ENCODE results near the gene PNCK.
A peak's percentile ranks its signal among the peaks of the same experiment; 100 is the strongest.
"Not testable (repeated sequence)": the region's sequence is repeated elsewhere in the genome, so short reads cannot be mapped to it uniquely, and the experiment has no call there.

The PNCK gene

DNA sequence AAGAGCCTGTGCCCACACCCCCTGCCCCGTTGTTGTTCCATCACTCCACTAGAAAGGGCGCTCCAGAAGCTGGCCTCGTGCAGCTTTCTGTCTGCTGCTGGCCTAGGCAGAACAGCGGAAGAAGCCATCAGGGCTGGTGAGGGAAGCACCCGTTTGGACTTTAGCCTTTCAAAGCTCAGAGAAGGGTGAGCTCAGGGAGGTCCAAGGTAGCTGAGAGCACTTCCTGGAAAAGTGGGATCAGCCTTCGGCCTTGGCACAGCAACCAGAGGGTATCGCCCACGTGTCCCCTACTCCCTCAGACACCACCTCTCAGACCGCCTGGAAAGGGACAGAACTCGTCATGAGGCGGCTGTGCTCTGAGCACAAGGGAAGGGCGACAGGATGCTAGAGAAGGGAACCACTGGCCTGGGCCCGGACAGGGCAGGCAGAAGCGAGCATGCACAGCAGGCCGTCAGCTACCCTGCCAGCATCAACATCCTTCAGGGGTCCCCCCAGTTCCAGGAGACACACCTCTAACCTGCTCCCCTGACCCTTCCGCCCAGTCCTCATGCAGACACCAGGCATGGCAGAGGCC lies 25.7 kb upstream of the PNCK start:
- not testable (repeated sequence) for DNase-seq (ENCODE audit: low read depth in 2 of 2)

DNA sequence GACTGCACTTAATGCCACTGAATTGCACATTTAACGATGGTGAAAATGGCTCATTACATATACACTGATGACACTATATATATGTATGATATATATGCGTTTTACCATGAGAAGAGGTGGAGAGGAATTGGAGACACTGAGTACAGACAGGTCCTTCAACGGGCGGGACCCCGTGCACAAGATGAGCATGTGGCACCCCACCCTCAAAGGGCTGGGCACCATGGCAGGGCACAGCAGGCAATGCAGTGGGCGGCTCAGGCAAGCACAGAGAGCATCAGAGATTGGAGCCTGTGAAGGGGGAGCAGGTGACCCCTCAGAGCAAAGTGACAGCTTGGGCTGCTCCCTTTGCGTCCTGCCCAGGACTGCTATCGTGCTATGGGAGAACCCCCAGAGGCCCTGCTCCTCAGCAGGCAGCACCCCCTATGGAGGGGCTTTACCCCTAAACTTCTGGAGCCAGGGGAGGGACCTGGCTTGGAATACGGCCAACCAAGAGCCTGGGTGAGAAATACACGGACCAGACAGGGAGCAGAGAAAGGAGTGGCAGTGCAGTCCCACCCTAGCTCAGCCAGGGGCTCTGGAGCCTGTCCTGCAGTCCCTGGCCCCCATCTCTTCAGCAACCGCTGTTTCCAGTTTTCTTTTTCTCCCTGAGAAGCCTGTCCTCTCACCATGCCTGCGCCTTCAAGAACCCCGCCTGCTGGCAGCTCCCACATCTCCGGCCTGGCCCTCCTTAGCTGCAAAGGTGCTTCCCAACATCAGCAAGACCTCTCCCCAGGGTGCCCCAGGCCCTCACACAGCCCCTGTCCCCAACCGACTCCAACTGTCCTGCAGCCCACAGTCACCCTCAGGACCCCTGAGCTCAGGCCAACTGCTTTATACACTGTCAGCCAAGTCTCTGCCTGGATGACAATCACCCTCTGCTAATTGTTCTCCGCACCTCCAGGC lies 24.6 kb upstream of the PNCK start:
- DNase-seq (ENCODE audit: low read depth in 2 of 2): no peak

DNA sequence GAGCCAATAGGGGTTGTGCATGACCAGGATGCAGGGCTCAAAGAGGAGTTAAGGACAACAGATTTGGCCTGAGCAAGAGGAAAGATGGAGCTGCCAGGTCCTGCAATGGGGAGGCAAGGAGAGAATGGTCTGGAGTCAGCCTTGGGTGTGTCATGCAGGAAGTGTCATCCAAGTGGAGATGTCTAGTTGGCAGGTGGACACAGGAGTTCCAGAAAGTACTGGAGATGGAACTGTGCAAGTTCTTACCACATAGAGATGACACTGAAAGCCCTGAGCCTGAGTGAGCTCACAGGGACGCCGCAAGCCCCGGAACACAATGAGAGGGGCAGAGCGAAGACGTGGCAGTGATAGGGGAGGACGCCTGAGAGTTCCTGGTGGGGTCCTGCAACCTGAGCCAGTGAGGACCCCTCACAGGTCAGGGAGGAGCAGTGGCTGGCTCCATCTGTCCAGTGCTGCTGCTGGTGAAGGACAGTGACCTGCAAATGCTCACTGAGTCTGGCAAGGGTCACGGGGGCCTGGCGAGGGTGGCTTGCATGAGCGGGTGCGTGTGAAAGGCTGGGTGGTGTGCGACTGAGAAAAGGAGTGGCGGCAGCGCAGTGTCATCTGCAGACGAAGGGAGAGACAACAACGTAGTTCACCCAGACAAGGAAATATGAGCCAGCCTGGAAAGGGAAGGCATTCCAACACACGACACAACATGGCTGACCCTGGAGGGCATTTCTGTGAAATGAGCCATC lies 23.5 kb upstream of the PNCK start:
- not testable (repeated sequence) for DNase-seq (ENCODE audit: low read depth in 2 of 2)

DNA sequence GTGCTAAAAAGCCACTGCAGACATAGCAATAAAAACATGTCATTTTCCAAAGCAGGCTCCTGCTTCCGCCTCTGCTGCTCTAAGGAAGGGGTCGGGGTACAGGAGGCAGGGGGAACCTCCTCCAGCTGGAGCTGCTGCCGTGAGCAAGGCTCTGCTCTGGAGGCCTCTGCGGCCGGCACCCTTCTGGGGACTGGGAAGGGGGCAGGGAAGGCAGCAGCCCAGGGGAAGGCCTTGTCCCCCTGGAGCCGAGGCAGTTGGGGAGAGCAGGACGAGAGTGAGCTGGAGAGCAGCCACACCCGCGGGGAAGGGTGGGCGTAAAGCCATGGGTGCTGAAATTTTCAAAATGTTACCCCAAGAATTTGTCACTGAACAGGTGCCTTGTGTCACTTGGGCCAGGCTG lies 22.9 kb upstream of the PNCK start:
- DNase-seq (ENCODE audit: low read depth in 2 of 2): not testable (repeated sequence)

DNA sequence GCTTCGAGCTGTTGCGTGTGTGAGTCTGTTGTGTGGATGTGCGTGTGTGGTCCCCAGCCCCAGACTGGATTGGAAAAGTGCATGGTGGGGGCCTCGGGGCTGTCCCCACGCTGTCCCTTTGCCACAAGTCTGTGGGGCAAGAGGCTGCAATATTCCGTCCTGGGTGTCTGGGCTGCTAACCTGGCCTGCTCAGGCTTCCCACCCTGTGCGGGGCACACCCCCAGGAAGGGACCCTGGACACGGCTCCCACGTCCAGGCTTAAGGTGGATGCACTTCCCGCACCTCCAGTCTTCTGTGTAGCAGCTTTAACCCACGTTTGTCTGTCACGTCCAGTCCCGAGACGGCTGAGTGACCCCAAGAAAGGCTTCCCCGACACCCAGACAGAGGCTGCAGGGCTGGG lies 22.5 kb upstream of the PNCK start:
- DNase-seq (ENCODE audit: low read depth in 2 of 2): no peak

DNA sequence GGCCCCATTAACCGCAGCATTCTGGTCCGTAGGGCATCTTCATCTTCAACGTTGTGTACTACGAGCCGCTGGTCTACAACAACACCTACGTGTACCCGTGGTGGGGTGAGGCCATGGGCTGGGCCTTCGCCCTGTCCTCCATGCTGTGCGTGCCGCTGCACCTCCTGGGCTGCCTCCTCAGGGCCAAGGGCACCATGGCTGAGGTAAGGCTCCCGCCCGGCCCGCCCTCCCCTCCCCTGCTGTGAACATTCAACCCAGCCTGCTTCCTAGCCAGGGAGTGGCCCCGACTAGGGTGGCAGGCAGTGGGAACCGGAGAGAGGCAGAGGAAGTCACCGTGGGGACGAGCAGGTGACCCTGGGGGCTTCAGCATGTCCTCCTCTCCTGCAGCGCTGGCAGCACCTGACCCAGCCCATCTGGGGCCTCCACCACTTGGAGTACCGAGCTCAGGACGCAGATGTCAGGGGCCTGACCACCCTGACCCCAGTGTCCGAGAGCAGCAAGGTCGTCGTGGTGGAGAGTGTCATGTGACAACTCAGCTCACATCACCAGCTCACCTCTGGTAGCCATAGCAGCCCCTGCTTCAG lies 21.2 kb upstream of the PNCK start:
- no peak for DNase-seq (ENCODE audit: low read depth in 2 of 2)

DNA sequence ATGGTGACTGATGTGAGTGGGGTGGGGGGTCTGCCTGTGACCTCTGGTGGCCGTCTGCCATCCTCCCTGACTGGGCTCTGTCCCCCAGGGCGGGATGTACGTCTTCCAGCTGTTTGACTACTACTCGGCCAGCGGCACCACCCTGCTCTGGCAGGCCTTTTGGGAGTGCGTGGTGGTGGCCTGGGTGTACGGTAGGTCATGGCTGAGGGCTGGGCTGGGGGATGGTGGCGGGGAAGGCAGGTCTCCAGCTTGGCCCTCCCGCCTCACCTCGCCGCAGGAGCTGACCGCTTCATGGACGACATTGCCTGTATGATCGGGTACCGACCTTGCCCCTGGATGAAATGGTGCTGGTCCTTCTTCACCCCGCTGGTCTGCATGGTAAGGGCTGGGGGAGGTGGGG lies 20.6 kb upstream of the PNCK start:
- not testable (repeated sequence) for DNase-seq (ENCODE audit: low read depth in 2 of 2)

DNA sequence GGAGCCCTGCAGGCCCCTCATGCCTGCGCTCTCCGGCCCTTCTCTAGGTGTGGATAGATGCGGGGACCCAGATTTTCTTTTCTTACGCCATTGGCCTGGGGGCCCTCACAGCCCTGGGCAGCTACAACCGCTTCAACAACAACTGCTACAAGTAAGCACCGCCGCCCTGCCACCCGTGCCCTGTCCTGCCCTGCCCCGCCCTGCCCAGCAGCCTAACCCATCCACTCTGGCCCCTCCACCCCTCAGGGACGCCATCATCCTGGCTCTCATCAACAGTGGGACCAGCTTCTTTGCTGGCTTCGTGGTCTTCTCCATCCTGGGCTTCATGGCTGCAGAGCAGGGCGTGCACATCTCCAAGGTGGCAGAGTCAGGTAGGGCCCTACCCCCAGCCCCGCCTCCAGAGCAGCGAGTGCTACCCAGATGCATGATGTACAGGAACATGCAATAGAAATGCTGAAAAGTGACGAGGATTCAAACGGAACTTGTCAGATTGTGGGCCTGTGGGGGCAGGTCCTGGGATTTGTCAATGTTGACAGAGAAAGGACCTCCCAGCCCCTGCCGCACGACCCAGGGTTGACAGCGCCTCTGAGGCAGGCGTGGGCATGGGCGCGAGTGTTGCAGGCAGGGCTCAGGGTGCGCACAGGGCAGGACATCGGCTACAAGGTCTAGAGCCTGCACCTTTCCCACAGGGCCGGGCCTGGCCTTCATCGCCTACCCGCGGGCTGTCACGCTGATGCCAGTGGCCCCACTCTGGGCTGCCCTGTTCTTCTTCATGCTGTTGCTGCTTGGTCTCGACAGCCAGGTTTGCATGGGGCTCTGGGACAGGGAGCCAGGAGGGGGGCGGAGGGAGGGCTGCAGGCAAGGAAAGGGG lies 19.8 kb upstream of the PNCK start:
- DNase-seq (ENCODE audit: low read depth in 2 of 2): no peak

DNA sequence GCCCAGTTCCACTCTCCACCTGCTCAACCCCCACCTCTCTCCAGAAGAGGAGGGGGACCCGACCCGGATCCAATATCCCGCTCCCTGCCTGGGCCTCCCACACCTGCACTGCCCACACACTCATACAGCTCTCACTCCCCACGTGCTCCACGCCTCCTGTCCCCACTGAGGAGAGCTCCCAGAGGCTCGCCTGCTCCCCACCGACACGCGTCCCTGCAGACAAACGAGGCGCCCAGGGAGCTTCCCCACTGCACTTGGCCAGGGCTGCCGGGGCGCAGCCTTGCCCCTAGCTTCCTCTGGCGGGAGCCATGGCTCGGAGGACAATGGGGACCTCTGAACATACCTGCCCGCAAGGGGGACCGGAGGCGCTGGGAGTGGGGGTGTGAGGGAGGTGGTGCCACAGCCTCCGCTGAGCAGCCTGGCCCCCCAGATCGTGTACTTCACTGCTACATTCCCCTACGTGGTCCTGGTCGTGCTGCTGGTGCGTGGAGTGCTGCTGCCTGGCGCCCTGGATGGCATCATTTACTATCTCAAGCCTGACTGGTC lies 19.1 kb upstream of the PNCK start:
- no peak for DNase-seq (ENCODE audit: low read depth in 2 of 2)

DNA sequence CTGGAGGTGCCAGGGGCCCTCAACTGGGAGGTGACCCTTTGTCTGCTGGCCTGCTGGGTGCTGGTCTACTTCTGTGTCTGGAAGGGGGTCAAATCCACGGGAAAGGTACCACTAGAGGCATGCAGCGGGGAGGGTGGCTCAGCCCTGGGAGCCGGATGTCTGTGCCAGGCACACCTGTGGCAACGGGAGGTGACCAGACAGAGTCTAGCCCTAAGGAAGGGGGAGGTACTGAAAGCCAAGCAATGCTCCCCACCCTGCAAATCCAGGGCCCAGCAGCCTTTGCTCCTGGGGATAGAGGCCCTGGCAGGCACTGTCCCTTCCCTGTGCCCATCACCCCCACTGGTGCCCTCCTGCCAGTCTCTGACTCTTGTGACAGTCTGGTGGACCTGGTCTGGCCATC lies 18.4 kb upstream of the PNCK start:
- no peak for DNase-seq (ENCODE audit: low read depth in 2 of 2)

DNA sequence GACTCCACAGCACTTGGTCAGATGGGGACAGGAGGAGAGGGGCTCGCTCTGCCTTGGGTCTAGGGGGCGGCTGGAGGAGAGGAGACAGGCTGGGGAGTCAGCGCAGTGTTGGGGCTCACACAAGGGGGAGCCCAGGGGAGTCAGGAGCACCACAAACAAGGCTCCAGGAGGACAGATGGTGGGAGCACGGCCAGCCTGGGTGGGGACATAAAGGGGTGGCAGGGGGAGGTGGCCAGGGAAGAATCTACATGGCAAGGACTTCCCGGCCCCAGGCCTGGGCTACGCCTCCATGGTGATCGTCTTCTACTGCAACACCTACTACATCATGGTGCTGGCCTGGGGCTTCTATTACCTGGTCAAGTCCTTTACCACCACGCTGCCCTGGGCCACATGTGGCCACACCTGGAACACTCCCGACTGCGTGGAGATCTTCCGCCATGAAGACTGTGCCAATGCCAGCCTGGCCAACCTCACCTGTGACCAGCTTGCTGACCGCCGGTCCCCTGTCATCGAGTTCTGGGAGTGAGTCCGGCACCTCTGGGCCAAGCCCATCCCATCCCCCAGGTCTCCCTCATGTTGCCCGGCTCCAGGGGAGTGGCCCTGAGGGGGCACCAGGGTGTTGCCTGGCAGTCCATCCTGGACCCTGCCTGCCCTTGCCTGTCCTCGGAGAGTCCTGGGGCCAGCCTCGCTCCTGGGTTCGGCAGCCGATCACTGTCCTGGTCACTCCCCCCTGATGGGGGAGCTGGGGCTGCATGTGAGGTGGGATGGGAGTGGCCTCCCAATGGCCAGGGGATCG lies 17.6 kb upstream of the PNCK start:
- DNase-seq (ENCODE audit: low read depth in 2 of 2): not testable (repeated sequence)

DNA sequence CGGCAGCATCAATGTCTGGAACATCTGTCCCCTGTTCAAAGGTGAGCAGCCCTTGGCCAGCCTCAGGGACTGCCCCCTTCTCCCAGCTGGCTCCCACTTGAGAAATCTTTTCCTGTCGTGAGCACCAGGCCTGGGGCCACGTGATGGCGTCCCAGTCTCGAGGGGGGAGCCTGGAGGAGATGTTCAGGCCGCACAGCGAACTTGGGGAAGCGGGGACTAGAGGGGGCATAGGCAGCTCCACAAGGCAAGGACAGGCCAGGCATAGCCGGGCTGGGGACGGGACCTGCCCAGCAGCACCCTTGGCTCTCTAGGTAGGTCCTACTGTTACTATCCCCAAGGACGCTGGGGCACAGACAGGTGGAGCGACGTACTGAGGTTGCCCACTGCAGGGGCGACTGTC lies 16.9 kb upstream of the PNCK start:
- DNase-seq (ENCODE audit: low read depth in 2 of 2): no peak

DNA sequence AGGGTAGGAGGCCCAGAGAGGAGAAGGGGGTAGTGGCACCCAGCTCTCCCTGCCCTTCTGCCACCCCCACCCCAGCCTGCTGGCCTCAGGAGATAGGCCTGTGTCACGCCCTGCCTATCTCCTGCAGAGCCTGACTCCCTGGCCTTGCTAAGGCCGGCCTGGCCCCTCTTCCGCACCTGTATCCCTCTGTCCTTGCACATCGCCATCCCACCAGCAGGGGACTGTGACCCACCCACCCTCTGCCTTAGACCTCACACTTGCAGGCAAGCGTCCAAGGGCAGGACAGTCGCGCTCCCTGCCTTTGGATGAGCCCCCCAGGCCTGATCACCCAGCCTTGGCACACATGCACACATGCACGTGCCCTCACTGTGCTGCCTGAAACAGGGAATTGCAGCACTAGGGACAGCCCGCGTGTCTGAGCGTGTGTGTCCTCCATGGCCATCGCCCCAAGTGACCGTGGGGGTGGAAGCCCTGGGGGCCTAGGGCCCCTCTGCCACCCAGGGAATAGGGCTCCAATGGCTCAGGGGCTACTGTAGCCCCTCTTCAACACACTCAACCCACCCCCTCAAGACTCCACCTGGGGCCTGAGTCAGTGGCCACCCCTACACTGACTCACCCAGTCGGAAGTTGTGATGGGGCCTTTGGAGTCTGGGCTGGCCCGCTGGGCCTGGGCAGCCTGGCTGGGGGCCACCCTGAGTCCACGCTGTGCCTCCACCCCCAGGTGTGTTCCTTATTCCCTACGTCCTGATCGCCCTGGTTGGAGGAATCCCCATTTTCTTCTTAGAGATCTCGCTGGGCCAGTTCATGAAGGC lies 16.2 kb upstream of the PNCK start:
- no peak for DNase-seq (ENCODE audit: low read depth in 2 of 2)

DNA sequence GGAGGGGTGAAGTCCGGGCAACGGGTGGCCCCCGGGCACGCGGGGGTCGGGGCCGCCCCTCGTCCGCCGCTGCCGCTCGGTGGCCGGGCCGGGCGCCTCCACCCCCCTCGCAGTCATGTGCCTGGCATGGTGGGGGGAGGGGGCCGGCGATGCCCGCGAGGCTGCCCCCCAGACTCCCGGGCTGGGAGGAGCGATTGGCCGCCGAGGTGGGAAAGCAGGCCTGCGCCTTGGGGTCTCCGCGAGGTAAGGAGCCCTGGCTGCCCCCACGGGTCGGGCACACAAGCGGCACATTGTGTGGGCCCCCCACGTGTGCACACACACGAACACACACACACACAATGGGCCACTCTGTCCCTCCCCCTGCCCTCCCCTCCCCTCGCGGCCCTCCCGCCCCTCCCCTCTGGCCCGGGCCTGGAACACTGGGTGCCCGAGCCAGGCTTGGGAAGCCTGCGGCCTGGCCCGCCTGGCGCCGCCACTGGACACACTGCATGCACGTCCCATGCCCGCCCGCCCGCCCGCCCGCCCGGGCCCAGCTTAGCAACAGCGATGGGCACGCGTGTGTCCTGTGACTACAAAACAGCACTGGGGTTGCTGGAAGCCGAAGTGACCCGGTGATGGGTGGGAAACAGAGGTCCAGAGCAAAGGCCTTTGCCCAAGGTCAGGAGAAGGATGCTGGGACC lies 15.4 kb upstream of the PNCK start:
- no peak for DNase-seq (ENCODE audit: low read depth in 2 of 2)

DNA sequence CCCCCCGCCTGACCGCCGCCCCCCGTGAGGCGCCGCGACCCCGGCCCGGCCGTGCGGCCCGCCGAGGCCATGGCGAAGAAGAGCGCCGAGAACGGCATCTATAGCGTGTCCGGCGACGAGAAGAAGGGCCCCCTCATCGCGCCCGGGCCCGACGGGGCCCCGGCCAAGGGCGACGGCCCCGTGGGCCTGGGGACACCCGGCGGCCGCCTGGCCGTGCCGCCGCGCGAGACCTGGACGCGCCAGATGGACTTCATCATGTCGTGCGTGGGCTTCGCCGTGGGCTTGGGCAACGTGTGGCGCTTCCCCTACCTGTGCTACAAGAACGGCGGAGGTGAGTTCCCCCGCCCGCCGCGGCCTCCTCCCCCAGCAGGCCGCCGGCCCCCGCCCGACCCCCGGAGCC lies 14.9 kb upstream of the PNCK start:
- no peak for DNase-seq (ENCODE audit: low read depth in 2 of 2)

DNA sequence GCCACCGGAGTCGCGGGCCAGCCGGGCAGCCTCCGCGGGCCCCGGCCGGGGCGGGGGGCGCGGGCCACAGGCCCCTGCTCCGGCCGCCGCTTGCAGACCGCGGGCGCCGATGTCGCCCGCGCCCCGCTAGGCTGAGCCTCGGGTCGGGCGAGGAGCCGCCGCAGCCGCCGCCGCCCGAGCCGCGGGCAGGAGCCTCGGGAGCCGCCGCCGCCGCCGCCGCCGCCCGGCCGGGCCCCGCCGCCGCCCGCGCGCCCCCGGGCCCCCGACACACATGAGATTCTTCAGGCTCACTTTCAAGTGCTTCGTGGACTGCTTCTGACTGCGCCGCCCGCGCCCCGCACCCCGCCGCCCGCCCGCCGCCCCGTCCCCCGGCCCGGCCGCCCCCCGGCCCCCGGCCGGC lies 14.5 kb upstream of the PNCK start:
- DNase-seq (ENCODE audit: low read depth in 2 of 2): no peak

DNA sequence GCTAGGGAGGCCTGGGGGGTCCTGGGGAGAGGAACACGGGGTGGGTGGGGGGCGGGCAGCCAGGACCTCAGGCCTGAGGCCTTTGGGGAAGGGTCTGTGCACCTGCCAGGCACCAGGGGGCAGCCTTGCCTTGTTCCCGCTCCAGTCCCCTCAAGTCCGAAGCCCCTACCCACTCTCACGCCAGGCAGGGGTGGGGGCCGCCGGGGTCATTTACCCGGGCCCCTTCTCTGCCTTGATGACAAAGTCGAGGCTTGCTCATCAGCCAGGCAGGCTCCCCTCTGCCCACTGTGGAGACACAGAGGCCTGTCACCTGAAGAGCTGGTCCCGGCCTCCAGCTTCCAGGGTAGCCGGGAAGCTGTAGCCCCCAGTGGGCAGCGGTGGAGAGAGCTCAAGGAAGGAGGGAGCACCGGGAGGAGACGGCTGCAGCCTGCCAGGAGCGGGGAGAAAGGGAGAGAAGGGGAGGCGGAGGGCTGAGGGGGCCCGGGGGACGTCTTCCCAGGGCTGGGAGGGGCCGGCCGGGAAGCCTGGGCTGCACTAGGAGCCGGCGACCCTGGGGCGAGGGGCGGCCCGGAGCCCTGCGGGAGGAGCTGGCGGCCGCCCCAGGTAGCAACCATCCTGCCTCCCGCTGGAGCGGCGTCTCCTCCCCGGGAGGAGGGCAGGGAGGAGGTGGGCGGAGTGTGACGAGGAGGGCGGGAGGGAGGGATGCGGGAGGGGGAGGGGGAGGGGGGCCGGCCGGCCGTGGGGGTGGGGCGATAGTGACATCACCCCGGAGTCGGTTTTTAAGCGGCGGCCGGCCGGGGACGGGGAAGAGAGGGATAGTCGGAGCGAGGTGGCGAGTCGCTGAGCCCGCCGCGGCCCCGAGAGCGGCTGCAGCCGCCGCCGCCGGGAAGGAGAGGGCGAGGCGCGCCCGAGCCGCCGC lies 13.8 kb upstream of the PNCK start, which contains the start of gene SLC6A8:
Gene SLC6A8 (plus strand): TSS at position 806 of the 919 bp plus-strand sequence. CDS start 649 bp downstream, outside the sequence.
- DNase-seq (ENCODE audit: low read depth in 2 of 2): peak in 1 of 2 donors; percentile 33
